COR-L47 (cell line): ENCODE measurements around the gene MRC2.
"Not testable (repeated sequence)": the region's sequence is repeated elsewhere in the genome, so short reads cannot be mapped to it uniquely, and the experiment has no call there.

Experiments
- DNase-seq: peaks from one replicate; lab custom pipeline; 2025; lab: John Stamatoyannopoulos, UW

The MRC2 gene

GRCh38 chr17:62679866-62680377 is 52.5 kb downstream of the MRC2 start:
- no peak for DNase-seq

- DNase-seq: no peak
Measured at GRCh38 chr17:62680541-62681052, 53.1 kb downstream of the MRC2 start.

- no peak for DNase-seq
Measured at GRCh38 chr17:62681061-62681938, 53.8 kb downstream of the MRC2 start.

- DNase-seq: no peak
Measured at GRCh38 chr17:62681939-62682381, 54.5 kb downstream of the MRC2 start.

DNA sequence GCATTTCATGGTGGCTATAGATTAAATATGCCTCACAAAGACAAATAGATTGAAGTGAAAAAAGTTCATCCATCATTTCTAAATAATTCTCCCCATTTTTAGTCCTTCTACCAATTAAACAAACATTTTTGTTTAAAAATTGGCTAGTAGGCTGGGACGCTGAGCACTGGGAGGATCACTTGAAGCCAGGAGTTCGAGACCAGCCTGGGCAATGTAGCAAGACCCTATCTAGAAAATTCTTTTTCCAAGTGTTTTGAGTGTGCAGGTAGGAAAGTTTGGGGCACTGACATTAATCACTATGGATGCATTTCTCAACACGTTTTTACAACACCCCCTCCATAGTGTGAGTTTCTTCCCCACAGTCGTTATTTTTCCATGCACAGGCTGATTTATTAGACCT is 56.7 kb downstream of the MRC2 start:
- DNase-seq: no peak

DNA sequence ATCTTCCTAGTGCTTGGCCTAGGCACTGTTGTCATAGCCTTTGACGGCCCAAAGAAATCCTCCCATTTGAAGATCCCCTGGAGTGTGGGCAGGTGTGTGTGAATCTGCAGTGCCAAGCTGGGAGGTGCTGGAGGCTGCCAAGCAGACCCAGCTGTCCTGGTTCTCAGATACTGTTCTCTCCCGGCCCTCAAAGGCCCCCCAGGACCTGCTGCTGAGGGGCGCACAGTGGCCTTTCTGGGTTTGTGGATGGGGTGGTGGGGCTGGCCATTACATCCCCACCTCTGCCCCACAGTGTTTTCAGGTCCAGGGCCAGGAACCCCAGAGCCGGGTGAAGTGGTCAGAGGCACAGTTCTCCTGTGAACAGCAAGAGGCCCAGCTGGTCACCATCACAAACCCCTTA is 60.5 kb downstream of the MRC2 start:
- no peak for DNase-seq

- peak; percentile 33 for DNase-seq
Measured at GRCh38 chr17:62688398-62689160, 61.1 kb downstream of the MRC2 start.

DNA sequence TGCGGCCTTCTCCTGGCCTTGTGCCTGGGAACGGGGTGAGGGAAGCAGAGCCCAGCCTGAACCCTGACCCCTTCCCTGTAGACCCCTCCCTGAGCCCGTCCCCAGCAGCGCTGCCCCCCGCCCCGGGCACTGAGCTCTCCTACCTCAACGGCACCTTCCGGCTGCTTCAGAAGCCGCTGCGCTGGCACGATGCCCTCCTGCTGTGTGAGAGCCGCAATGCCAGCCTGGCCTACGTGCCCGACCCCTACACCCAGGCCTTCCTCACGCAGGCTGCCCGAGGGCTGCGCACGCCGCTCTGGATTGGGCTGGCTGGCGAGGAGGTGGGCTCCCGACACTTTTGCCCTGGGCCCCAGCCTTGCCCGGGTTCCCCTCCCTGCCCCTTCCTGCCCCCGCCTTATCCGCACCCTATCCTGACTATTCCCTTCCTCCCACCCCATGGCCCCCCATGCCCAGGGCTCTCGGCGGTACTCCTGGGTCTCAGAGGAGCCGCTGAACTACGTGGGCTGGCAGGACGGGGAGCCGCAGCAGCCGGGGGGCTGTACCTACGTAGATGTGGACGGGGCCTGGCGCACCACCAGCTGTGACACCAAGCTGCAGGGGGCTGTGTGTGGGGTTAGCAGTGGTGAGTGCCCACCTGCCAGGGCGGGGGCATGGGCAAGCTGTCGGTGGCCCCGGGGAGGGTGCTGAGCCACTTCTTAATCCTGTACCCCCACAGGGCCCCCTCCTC is 62.1 kb downstream of the MRC2 start:
- DNase-seq: no peak

DNA sequence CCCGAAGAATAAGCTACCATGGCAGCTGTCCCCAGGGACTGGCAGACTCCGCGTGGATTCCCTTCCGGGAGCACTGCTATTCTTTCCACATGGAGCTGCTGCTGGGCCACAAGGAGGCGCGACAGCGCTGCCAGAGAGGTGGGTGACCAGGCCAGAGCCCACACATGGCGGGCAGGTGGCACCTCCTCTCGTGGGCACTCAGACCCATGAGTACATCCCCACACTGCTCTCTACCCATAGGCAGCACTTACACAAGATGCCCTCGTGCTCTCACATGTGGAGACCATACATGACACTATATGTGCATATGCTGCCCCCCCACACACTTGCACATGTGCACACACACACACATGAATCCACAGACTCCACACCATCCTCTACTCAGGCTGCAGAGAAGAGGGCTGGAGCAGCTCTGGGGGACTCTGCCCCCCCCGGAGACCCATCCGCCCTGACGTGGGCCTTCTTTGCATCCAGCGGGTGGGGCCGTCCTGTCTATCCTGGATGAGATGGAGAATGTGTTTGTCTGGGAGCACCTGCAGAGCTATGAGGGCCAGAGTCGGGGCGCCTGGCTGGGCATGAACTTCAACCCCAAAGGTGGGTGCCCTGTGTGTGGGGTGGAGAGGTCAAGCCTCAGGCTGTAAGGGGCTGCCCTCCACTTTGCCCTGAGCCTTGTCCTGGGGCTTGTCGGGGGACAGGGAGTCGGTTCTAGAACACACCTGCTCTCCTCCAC is 62.9 kb downstream of the MRC2 start:
- no peak for DNase-seq

DNA sequence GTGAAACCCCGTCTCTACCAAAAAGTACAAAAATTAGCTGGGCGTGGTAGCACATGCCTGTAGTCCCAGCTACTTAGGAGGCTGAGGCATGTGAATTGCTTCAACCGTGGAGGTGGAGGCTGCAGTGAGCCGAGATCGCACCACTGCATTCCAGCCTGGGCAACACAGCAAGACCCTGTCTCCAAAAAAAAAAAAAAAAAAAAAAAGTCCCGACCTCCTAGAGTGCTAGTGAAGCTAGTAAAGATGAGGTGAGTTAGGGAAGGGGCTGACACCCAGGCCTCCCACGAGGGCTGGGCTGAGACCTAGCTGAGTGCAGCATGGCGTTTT is 64.1 kb downstream of the MRC2 start:
- not testable (repeated sequence) for DNase-seq

DNA sequence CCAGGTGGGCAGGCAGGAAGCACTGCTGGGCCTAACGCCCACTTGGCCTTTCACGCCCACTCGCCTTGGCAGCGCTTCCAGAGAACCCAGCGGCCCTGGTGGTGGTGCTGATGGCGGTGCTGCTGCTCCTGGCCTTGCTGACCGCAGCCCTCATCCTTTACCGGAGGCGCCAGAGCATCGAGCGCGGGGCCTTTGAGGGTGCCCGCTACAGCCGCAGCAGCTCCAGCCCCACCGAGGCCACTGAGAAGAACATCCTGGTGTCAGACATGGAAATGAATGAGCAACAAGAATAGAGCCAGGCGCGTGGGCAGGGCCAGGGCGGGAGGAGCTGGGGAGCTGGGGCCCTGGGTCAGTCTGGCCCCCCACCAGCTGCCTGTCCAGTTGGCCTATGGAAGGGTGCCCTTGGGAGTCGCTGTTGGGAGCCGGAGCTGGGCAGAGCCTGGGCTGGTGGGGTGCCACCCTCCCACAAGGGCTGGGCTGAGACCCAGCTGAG is 64.7 kb downstream of the MRC2 start:
- peak; percentile 43 for DNase-seq

GRCh38 chr17:62692721-62693431 is 65.4 kb downstream of the MRC2 start:
- no peak for DNase-seq

GRCh38 chr17:62693616-62694409 is 66.3 kb downstream of the MRC2 start:
- no peak for DNase-seq

- DNase-seq: not testable (repeated sequence)
Measured at GRCh38 chr17:62695093-62695738, 67.7 kb downstream of the MRC2 start.

DNA sequence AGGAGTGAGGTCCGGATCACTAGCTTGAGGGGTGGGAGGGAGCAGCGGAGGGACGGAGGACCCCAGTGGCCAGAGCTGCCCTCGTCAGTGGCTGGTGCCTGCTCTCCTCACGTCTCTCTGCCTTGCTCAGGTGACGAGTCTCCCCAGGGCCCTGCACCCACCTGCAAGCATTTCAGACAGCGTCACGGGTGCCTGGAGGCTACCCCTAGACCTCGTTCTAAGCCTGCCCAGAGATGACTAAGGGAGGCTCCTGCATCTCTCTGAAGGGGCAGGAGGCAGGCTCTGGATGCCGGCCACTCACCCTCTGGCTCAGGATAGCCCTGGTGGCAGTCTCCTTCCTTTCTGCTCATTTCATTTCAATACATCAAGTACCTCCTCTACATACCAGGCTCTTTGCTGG is 68.8 kb downstream of the MRC2 start:
- no peak for DNase-seq

DNA sequence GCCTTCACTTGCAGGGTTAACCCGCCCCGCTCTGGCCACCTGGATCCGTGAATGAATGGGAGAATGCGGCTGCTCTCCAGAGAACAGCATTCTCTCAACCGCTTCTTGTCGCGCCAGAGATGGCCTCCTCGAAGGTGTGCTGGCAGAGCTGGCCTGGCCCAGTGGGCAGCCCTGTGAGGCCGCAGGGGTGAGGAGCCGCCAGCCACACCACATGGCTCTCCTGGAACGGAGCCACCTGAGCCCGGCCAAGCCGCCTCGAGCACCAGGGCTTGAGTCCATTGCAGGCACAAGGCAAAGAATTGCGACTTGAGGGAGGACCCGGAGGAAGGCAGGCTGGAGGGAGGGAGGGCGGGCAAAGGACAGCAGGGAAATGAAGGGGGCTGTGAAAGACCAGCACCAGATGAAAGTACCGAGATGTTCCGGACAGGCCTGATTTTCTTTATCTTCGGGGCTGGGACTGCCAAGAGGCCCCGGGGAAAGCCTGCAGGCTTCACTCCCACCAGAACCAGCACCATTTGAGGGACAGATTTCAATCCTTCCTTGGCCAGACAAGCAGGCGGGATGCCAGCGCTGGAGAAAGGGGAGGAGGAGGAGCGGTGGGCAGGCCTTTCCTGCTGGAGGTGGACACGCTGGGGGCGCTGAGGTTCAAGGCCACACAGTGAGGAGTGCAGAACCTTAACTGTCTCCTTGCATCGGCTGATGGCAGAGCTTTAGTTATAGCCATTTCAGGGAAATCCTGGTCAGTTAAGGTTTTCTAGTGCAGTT is 69.4 kb downstream of the MRC2 start:
- DNase-seq: no peak

DNA sequence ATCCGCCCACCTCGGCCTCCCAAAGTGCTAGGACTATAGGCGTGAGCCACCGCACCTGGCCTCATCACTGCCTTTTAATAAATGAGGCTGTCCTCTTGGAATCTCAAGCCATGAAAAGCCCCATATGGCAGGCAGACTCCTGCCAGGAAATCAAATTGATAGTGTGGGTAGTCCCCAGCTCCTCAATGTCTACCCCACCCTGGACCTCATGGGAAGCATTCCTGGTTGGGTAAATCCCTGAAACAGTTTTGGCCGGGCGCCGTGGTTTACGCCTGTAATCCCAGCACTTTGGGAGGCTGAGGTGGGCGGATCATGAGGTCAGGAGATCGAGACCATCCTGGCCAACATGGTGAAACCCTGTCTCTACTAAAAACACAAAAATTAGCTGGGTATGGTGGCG is 71.0 kb downstream of the MRC2 start:
- not testable (repeated sequence) for DNase-seq

DNA sequence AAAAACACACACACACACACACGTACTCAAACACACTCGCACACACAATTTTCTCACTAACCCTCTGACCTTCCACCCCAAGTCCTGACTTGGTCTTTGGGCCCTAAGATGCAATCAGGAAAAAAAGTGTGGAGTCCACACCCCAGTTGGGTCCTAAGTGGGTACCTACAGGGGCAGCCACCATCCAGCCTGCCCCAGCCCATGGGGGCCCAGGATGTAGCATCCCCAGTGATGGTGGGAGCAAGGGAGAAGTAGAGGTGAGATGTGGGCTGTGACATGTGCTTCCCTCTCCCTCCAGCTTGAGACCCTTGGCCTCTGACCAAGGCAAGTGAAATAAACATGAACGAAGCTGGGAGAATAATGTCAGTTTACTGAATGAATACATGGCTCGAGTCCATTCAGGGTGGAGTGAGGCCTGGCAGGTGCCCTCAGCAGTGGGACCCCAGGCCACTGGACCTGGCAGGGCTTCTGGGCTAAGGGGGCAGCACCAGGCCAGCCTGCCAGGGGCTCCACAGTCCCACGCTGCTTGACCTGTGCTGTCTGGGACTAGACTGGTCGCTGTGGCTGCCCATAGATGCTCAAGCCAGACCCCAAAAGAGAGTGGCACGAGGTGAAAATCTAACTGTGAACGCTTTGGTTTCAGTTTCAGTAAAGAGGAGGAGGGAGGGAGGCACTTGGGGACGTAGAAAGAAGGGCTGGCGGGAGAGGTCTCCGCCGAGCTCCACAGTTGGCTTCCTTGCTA is 73.7 kb downstream of the MRC2 start:
- DNase-seq: no peak
